Measurements from ENCODE around the gene GTPBP1. TPM values are rescaled to one million over a fixed set of nuclear protein-coding genes. Genes with fewer than 3 reads are reported as not detected.

The GTPBP1 gene
- total RNA-seq, 1 donor from 2014 or later: 60.1 TPM

GRCh38 chr22:38735126-38735464 lies 29.4 kb downstream of the GTPBP1 start:
- Mint-ChIP-seq H3K27me3 (no peaks in the 10 kb centered on the region), H3K36me3 (peaks cover 5% of the 10 kb centered on the region), H3K9me3 (no peaks in the 10 kb centered on the region), H3K4me3 (no peak overlapping the region), H3K4me1 (ENCODE audit: unreplicated experiment) (peaks cover 3% of the 10 kb centered on the region), H3K27ac (no peak overlapping the region)
- no peak for DNase-seq (ENCODE audit: extremely low spot score, unreplicated experiment)
- no peak for TF ChIP-seq CTCF (conservative IDR thresholded peaks at IDR 0.05)

GRCh38 chr22:38735465-38736256 lies 29.9 kb downstream of the GTPBP1 start:
- H3K9me3 Mint-ChIP-seq: no peaks in the 10 kb centered on the region
- H3K4me3 Mint-ChIP-seq: no peak overlapping the region
- DNase-seq (ENCODE audit: extremely low spot score, unreplicated experiment): no peak
- no peak overlapping the region for H3K27ac Mint-ChIP-seq
- no peak for TF ChIP-seq CTCF (conservative IDR thresholded peaks at IDR 0.05)
- peaks cover 3% of the 10 kb centered on the region for H3K4me1 Mint-ChIP-seq (ENCODE audit: unreplicated experiment)
- no peaks in the 10 kb centered on the region for H3K27me3 Mint-ChIP-seq
- peaks cover 5% of the 10 kb centered on the region for H3K36me3 Mint-ChIP-seq

GRCh38 chr22:38736257-38736570 lies 30.5 kb downstream of the GTPBP1 start:
- DNase-seq (ENCODE audit: extremely low spot score, unreplicated experiment): no peak
- Mint-ChIP-seq H3K4me3 (no peak overlapping the region), H3K27ac (no peak overlapping the region), H3K36me3 (peaks cover 5% of the 10 kb centered on the region), H3K4me1 (ENCODE audit: unreplicated experiment) (peaks cover 3% of the 10 kb centered on the region), H3K27me3 (no peaks in the 10 kb centered on the region), H3K9me3 (no peaks in the 10 kb centered on the region)
- no peak for TF ChIP-seq CTCF (conservative IDR thresholded peaks at IDR 0.05)

GRCh38 chr22:38737302-38738060 lies 31.7 kb downstream of the GTPBP1 start:
- H3K4me3 Mint-ChIP-seq: no peak overlapping the region
- no peak for TF ChIP-seq CTCF (conservative IDR thresholded peaks at IDR 0.05)

GRCh38 chr22:38738475-38739070 lies 32.8 kb downstream of the GTPBP1 start:
- no peak for TF ChIP-seq CTCF (conservative IDR thresholded peaks at IDR 0.05)
- no peak for DNase-seq (ENCODE audit: extremely low spot score, unreplicated experiment)
- H3K4me1 Mint-ChIP-seq (ENCODE audit: unreplicated experiment): no peaks in the 10 kb centered on the region
- H3K4me3 Mint-ChIP-seq: no peak overlapping the region
- no peaks in the 10 kb centered on the region for H3K27me3 Mint-ChIP-seq
- H3K9me3 Mint-ChIP-seq: no peaks in the 10 kb centered on the region
- no peak overlapping the region for H3K27ac Mint-ChIP-seq
- H3K36me3 Mint-ChIP-seq: peaks cover 5% of the 10 kb centered on the region

More at GRCh38 chr22:38737302-38738060, 31.7 kb downstream of the GTPBP1 start:
- Mint-ChIP-seq H3K27ac (no peak overlapping the region), H3K27me3 (no peaks in the 10 kb centered on the region), H3K9me3 (no peaks in the 10 kb centered on the region), H3K4me1 (ENCODE audit: unreplicated experiment) (peaks cover 3% of the 10 kb centered on the region), H3K36me3 (peaks cover 5% of the 10 kb centered on the region)
- no peak for DNase-seq (ENCODE audit: extremely low spot score, unreplicated experiment)
